Measurements from ENCODE around the gene TMEM225.

DNA sequence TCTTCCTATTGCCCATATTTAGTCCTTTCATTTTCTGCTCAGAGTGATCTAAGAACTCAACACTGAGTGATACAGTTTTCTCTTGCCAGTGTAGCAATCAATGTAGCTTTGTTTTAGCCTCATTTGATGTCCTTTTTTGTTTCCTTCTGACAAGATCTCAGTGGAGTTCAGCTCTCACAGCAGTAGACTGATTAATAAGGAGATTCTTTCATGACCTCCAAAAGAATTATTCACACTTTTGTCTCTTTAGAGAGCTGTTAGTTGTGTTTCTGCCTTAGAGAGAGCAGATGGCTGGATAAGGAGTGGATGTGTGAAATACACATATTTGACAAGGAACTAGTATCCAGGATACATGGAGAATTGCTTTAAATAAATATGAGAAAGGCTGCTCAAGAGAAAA lies 6.6 kb upstream of the TMEM225 start:
- TF ChIP-seq, protein P1, sequence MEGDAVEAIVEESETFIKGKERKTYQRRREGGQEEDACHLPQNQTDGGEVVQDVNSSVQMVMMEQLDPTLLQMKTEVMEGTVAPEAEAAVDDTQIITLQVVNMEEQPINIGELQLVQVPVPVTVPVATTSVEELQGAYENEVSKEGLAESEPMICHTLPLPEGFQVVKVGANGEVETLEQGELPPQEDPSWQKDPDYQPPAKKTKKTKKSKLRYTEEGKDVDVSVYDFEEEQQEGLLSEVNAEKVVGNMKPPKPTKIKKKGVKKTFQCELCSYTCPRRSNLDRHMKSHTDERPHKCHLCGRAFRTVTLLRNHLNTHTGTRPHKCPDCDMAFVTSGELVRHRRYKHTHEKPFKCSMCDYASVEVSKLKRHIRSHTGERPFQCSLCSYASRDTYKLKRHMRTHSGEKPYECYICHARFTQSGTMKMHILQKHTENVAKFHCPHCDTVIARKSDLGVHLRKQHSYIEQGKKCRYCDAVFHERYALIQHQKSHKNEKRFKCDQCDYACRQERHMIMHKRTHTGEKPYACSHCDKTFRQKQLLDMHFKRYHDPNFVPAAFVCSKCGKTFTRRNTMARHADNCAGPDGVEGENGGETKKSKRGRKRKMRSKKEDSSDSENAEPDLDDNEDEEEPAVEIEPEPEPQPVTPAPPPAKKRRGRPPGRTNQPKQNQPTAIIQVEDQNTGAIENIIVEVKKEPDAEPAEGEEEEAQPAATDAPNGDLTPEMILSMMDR (IDR thresholded peaks at IDR 0.05), result no peak
- no peak for TF ChIP-seq POLR2A (IDR thresholded peaks at IDR 0.05)
